K562 (cell line): ENCODE measurements around the gene MADD. TPM values are rescaled to one million over a fixed set of nuclear protein-coding genes. Genes with fewer than 3 reads are reported as not detected.

Experiments
- DNMT1 ChIP-seq: fragments of 450-650 bp; IDR thresholded peaks from 2 replicates; pipeline ENCODE4 v1.6.1; 2016; ENCODE audit warnings: antibody characterized with exemption, mild to moderate bottlenecking
- E2F4 ChIP-seq: sonication (generic); formaldehyde crosslinking; IDR thresholded peaks from 2 replicates; pipeline ENCODE4 v1.8.0; 2022; ENCODE audit warnings: mild to moderate bottlenecking, low read depth, missing genetic modification reagents
- ELF1 ChIP-seq: fragments of 200-800 bp; sonication (Bioruptor generic); IDR thresholded peaks from 2 replicates; pipeline ENCODE4 v1.6.1; 2016; ENCODE audit warnings: missing genetic modification characterization, missing compliant biosample characterization
- JUN ChIP-seq, 2 experiments: sonication (generic) in 1 of 2; formaldehyde crosslinking in 1 of 2; IDR thresholded peaks; 2 replicates each; pipeline versions ENCODE4 v1.6.1 to v1.8.0; 2012 to 2022; ENCODE audit warnings: borderline replicate concordance in 2 of 2, mild to moderate bottlenecking in 2 of 2, improper control_type of control experiment in 1 of 2, low read depth in 1 of 2, low read length in 1 of 2, missing genetic modification reagents in 1 of 2
- NELFE ChIP-seq: IDR thresholded peaks from 2 replicates; pipeline ENCODE4 v1.6.1; 2011; ENCODE audit warnings: mild to moderate bottlenecking; ENCODE audit not compliant: insufficient read depth, insufficient read length
- NFE2 ChIP-seq: IDR thresholded peaks from 2 replicates; pipeline ENCODE4 v1.6.1; 2014; ENCODE audit warnings: antibody characterized with exemption, low read depth
- RFX5 ChIP-seq: IDR thresholded peaks from 2 replicates; pipeline ENCODE4 v1.6.1; 2011; ENCODE audit warnings: low read depth, mild to moderate bottlenecking, improper control_type of control experiment, low read length
- RFX7 ChIP-seq: fragments of 250-450 bp; sonication (Bioruptor Pico); IDR thresholded peaks from 2 replicates; pipeline ENCODE4 v1.5.1; 2021; ENCODE audit warnings: mild to moderate bottlenecking
- SMARCC2 ChIP-seq: fragments of 450-650 bp; IDR thresholded peaks from 2 replicates; pipeline ENCODE4 v1.6.1; 2017; ENCODE audit warnings: antibody characterized with exemption, moderate library complexity, mild to moderate bottlenecking, low read depth
- TFAP4 ChIP-seq: sonication (generic); formaldehyde crosslinking; IDR thresholded peaks from 2 replicates; pipeline ENCODE4 v1.8.0; 2022; ENCODE audit warnings: missing genetic modification reagents, mild to moderate bottlenecking, moderate library complexity, borderline replicate concordance
- ZBTB5 ChIP-seq: fragments of 450-650 bp; IDR thresholded peaks from 2 replicates; pipeline ENCODE4 v1.6.1; 2017; ENCODE audit warnings: antibody characterized with exemption
- ZBTB7A ChIP-seq: IDR thresholded peaks from 2 replicates; pipeline ENCODE4 v1.6.1; 2011; ENCODE audit warnings: low read depth, mild to moderate bottlenecking, low read length, moderate library complexity, borderline replicate concordance; ENCODE audit not compliant: control insufficient read depth
- ZNF280A ChIP-seq: fragments of 450-650 bp; IDR thresholded peaks from 2 replicates; pipeline ENCODE4 v1.6.1; 2018; ENCODE audit warnings: mild to moderate bottlenecking, low read depth; ENCODE audit not compliant: partially characterized antibody
- ZNF668 ChIP-seq: fragments of 250-450 bp; sonication (Bioruptor Pico); IDR thresholded peaks from 2 replicates; pipeline ENCODE4 v1.8.0; 2022; ENCODE audit warnings: mild to moderate bottlenecking, inconsistent platforms
- polyA plus RNA-seq, 8 experiments: library from polyadenylated mRNA; depleted of rRNA in 4 of 8; stranded (reverse) in 5 of 8; unstranded in 3 of 8; fragments of >200 nt; fragmentation: Nextera tagmentation in 2 of 8; fragmentation: Illumina TruSeq in 1 of 8; extraction: Ambion mirVana in 2 of 8; extraction: Trizol in 1 of 8; gene quantifications; 2 replicates each; pipeline versions ENCODE4 v1.2.1 to v1.2.3, GENCODE V29; 2011 to 2014; ENCODE audit warnings: inconsistent platforms in 1 of 8, missing spikeins in 1 of 8
- total RNA-seq, 7 experiments: library from RNA; depleted of rRNA in 6 of 7; stranded (reverse); fragments of >200 nt in 6 of 7; fragmentation: Illumina TruSeq in 2 of 7; extraction: Trizol in 2 of 7; gene quantifications; 2 replicates each; pipeline versions ENCODE4 v1.2.1 to v1.2.3, GENCODE V29; 2011 to 2021; ENCODE audit warnings: low replicate concordance in 1 of 7

MADD gene
- total and polyA plus RNA-seq, 9 of the 15 experiments (the other 6 are each of a cell fraction or from before 2014, with no cell fraction given): 0.68 to 57.6 (median 33.6) TPM

- TF ChIP-seq ZNF280A (no peak), DNMT1 (no peak), SMARCC2 (no peak), TFAP4 (CRISPR knock-in tag) (peak; percentile 23; the same call in 1 of the 2 replicates), ELF1 (tag) (no peak), ZNF668 (no peak), NFE2 (no peak), RFX7 (CRISPR knock-in tag) (no peak), ZBTB7A (peak; percentile 67), E2F4 (no peak), ZBTB5 (no peak), JUN (IDR thresholded peaks at IDR 0.05; ENCODE audit: borderline replicate concordance, low read depth, low read length) (0 out of 2 replicates have a peak, but pooled peaks have one; percentile 18), JUN (CRISPR knock-in tag; IDR thresholded peaks at IDR 0.05; ENCODE audit: borderline replicate concordance) (no peak), RFX5 (no peak), NELFE (no peak)
Observed at GRCh38 chr11:47257517-47258316, 12.2 kb upstream of the MADD start, which contains the start of gene NR1H3 (continued).
